Motor neuron (in vitro differentiated cells): Measurements from ENCODE around the gene TPD52L2. TPM values are rescaled to one million over a fixed set of nuclear protein-coding genes. Genes with fewer than 3 reads are reported as not detected.
"Not testable (repeated sequence)": the region's sequence is repeated elsewhere in the genome, so short reads cannot be mapped to it uniquely, and the experiment has no call there.

Source experiments
- ATAC-seq, 8 experiments: fragments of 200-7000 bp; cut with Tn5 transposase; replicated peaks in 6 of 8; 2 replicates each; pipeline ENCODE4 v1.8.0; 2021; ENCODE audit warnings: mild to moderate bottlenecking in 8 of 8, moderate library complexity in 8 of 8
- H3K27ac ChIP-seq, 2 donors: fragments of 250-450 bp; sonication (Bioruptor Pico); 2 replicates each; pipeline ENCODE4 v1.9.0; 2021; ENCODE audit warnings: antibody characterized with exemption in 2 of 2, mild to moderate bottlenecking in 2 of 2, moderate library complexity in 1 of 2
- H3K4me1 ChIP-seq, 2 donors: fragments of 250-450 bp; sonication (Bioruptor Pico); replicated peaks in 1 of 2; 2 replicates each; pipeline ENCODE4 v1.6.1; 2021; ENCODE audit warnings: antibody characterized with exemption in 2 of 2, mild to moderate bottlenecking in 2 of 2, moderate library complexity in 1 of 2
- H3K4me3 ChIP-seq, 5 donors: fragments of 250-450 bp; sonication (Bioruptor Pico); 2 replicates each; pipeline ENCODE4 v1.9.0; 2021; ENCODE audit warnings: antibody characterized with exemption in 5 of 5, mild to moderate bottlenecking in 5 of 5, moderate library complexity in 4 of 5
- WGBS, 10 experiments: fragments of 450-650 bp; shearing (Covaris generic); methylation state at CpG; one replicate each; pipeline ENCODE4 v1.0.0; 2022; 5-methylcytosine and 5-hydroxymethylcytosine counted together
- in situ Hi-C, 9 experiments: fragments of 400-800 bp; cut with MboI; loops; one replicate each; pipeline ENCODE4 v1.15.0; 2021; ENCODE audit warnings: low sequenced_read_pairs in 9 of 9, low pct_unique_long_range_greater_than_20kb in 2 of 9; ENCODE audit not compliant: unreplicated experiment in 9 of 9
- total RNA-seq, 8 experiments: library from RNA; unstranded; fragments of 300-600 nt; gene quantifications; 2 replicates each; pipeline versions ENCODE4 v1.2.3 to v1.2.4, GENCODE V29; 2022

Gene TPD52L2
- total RNA-seq, 8 experiments from 2014 or later, result 41.3 to 108 (median 70.4) TPM

DNA sequence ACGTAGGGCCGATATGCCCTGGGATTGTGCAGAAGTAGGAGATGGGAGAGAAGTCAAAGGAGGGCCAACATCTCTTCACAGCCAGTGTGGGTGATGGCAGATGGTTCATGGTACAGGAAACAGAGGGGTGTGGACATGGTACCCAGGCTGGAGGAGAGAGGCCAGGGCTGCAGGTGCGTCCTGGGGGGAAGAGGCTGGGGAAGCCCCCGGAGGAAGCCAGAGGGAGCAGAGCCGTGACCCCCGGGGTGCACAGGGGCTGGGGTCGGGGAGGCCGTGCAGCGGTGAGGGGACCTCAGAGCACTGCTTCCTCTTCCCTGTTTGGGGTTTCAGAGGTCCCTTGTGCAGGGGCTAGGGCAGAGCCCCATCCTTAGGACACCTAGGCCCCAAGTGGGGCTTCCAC lies 22.8 kb upstream of the TPD52L2 start:
- H3K4me3 ChIP-seq, result no peak overlapping the region
- no peak for ATAC-seq
- peaks cover 19% of the 10 kb centered on the region in 2 donors for H3K4me1 ChIP-seq
- in situ Hi-C loops, result no loop called here
- 80 to 100% (median 100%) methylated on average over 1 to 2 of the region's 9 CpGs; no CpG with 5 or more reads in 7 of the 10 experiments for WGBS, 10 experiments
- no peak overlapping the region for H3K27ac ChIP-seq

DNA sequence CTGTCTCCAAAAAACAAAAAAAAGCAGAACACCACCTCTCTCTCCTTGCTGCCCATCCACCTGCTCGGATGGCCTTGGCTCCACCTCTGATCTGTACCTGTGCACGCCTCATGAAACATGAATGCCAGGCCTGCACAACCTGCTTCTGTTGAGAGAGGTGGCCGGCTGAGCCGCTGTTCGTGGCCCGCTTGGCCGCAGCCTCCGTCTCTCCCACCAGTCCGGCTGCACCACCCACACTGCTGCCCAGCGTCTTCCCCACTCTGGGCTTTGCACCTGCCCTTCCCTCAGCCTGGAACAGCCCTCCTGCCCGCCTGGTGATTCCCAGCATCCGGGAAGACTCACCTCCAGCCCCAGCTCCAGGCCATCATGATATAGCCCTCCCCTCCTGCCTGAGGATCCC lies 21.8 kb upstream of the TPD52L2 start:
- no peak overlapping the region for H3K27ac ChIP-seq
- H3K4me3 ChIP-seq, result no peak overlapping the region
- ATAC-seq, result no peak
- in situ Hi-C loops, result no loop called here
- H3K4me1 ChIP-seq, result peaks cover 24 to 29% of the 10 kb centered on the region in 2 donors
- WGBS, 10 experiments, result no CpG with 5 or more reads among the region's 12 CpGs

DNA sequence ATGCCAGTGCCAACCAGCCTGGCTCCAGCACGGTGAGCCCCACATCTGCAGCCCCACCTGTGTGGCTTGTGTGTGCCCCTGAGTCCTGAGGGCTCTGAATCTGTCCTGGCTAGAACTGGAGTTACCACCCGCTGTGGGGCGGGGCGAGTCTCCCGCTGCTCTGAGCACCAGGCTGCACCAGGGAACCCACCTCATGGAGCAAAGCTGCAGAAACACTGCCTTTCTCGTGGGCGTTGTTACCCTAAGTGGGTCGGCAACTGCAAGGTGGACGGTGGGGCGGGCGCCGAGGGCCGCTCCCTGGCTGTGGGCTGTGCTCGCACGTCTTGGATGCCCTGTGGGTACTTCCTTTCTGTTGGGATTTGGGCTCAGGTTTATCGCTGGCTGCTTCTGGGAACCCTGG lies 21.3 kb upstream of the TPD52L2 start:
- WGBS, 10 experiments, result 70% methylated on average over 5 of the region's 16 CpGs; no CpG with 5 or more reads in 9 of the 10 experiments
- no peak for ATAC-seq
- H3K4me1 ChIP-seq, result peaks cover 24 to 34% of the 10 kb centered on the region in 2 donors
- H3K4me3 ChIP-seq, result no peak overlapping the region
- in situ Hi-C loops, result no loop called here
- no peak overlapping the region for H3K27ac ChIP-seq

DNA sequence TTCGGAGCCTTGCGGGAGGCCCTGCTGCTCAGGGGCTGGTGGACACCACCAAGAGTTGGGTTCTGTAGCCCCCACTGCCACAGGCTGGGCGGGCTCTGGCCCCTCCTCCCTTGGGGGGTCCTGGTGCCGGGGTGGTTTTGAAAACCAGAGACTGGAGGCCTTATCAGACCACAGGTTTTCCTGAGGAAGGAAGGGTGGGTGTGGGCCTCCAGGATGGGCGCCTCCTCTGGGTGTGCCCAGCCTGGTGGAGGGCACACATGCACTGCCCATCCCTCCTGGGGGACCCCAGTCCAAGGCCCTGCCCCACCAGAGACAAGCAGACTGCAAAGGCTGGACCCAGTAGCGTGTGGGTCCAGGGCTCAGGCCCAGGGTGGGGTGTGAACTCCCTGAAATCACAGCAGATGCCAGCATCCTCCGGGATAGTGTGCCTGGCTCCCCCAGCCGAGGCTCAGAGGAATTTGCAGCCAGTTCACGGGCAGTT lies 20.5 kb upstream of the TPD52L2 start:
- no peak for ATAC-seq
- in situ Hi-C loops, result no loop called here
- peaks cover 24 to 34% of the 10 kb centered on the region in 2 donors for H3K4me1 ChIP-seq
- 0 to 100% (median 70%) methylated on average over 1 to 3 of the region's 9 CpGs; no CpG with 5 or more reads in 6 of the 10 experiments for WGBS, 10 experiments
- no peak overlapping the region for H3K27ac ChIP-seq
- no peak overlapping the region for H3K4me3 ChIP-seq

DNA sequence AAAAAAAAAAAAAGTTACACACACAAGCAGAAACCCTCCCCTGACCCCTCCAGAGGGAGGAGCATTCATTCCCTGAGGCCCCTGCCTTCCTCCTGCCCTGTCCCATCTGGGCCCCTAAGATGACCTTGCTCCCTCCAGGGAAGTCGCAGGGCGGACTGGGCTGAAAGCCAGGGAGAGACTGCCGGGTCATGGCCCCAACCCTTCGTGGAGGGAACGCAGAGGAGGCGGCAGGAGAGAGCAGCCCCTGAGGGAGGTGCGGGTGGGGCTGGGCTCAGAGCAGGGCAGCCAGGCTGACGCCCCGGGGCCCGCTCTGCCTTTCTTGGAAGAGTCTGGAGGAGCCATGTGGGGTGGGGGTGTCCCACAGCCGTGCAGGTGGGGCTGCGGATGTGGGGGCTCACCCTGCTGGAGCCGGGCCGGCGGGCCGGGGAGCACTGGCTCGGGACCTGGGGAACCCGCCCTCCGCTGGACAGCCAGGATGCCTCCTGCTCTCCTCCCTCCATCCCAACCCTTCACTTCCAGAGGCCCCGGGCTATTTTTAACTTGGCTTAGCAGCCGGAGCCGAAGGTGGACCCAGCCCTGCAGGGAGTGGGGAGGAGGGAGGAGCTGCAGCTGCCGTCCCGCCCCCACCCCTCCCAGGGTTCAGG lies 18.8 kb upstream of the TPD52L2 start:
- in situ Hi-C loops, result no loop called here
- peak overlapping the region; percentile 47 to 85 for H3K27ac ChIP-seq
- 5 to 7% methylated on average over 3 to 4 of the region's 24 CpGs; no CpG with 5 or more reads in 8 of the 10 experiments for WGBS, 10 experiments
- peaks cover 24 to 34% of the 10 kb centered on the region in 2 donors for H3K4me1 ChIP-seq
- peak; percentile 86 to 94 (median 91) for ATAC-seq
- peak overlapping the region in 3 of 5 donors; percentile 1 to 26 (median 19) for H3K4me3 ChIP-seq

DNA sequence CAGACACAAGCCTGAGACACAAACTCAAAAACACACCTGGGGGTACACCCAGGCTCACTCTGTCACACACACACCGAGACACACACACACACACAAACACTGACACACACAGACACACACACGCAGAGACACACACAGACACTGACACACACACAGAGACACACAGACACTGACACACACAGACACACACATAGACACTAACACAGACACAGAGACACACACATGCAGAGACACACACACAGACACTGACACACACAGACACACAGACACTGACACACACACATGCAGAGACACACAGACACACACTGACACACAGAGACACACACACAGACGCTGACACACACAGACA lies 18.2 kb upstream of the TPD52L2 start:
- WGBS, 10 experiments, result 0% methylated on average over 1 of the region's 3 CpGs; no CpG with 5 or more reads in 9 of the 10 experiments
- Histone ChIP-seq H3K4me1 (peaks cover 24 to 34% of the 10 kb centered on the region in 2 donors), H3K4me3 (no peak overlapping the region), H3K27ac (peak overlapping the region; percentile 47 to 85)
- ATAC-seq, result peak in 1 of 8 experiments; percentile 1
- in situ Hi-C loops, result no loop called here

DNA sequence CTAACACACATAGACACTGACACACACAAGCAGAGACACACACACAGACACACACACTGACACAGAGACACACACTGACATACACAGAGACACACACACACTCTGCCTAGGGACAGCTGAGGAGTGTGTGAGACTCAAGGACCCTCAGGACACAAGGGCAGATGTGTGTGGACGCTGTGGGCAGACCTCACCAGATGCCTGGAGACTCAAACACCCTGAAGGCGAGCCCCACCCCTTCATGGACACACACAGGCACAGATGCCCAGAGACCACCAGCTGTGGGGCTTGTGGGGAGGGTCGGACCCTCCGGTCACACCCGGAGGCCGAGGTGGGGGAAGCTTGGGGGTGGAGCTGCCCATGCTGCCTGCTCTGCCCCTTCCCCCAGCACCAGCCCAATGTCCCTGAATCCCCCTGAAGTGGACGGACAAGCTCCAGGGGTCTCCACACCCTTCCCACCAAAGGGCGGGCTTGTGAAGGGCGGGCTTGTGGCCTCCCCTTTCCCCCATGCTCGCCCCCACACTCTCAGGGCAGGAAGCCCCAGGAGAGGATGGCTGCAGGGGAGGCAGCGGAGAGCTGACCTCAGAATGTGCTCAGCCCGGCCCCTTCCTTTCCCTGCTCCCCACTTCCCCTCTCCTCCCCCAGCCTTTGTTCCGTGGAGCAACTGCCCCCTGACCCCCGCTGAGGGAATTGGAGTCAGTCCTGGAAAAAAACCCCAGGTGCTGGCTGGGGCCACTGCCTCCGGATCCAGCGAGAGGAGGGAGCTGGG lies 17.6 kb upstream of the TPD52L2 start:
- in situ Hi-C loops, result no loop called here
- WGBS, 10 experiments, result no CpG with 5 or more reads among the region's 16 CpGs
- ATAC-seq, result peak in 7 of 8 experiments; percentile 1 to 25 (median 20)
- Histone ChIP-seq H3K27ac (peak overlapping the region; percentile 52 to 85), H3K4me3 (no peak overlapping the region), H3K4me1 (peaks cover 24 to 34% of the 10 kb centered on the region in 2 donors)

DNA sequence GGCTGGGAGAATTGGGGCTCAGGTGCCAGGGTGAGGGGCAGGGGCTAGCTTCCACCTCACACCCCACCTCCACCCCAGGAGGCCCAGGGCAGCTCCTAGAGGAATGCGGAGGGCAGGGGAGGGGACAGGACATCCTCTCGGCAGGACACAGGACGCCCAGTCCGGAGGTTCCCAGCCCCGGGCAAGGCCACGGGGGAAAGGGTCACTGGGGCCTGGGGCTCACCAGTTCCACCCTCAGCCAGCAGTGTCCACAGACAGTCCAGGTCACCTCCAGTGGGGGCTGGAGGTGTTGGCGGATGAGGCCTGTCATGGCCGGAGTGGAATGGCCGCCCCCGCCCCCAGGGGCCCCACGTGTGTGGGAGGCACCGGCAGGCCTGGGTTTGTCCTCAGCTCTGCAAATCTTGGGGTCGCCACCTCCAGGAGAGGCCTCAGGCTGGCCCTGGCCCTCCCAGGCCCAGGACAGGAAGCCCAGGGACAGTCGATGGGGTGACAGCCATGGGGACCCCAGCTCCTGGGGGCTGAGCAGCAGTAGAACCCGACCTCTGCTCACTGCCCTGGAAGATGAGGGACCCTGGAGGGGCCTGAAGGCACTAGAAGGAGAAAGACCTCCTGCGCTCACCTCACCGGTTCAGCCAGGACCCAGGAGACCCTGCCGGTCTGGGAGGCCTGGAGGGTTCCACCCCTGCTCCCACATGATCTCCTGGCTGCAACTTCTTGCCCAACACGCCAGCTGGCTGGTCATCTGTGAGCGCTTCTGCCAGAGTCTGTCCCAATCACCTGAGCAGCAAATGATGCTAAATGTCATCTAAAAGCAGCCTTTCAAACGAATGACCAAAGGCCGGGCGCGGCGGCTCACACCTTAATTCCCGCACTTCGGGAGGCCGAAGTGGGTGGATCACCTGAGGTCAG lies 16.8 kb upstream of the TPD52L2 start:
- no peak for ATAC-seq
- in situ Hi-C loops, result no loop called here
- Histone ChIP-seq H3K27ac (peak overlapping the region; percentile 52 to 85), H3K4me1 (peaks cover 24 to 34% of the 10 kb centered on the region in 2 donors), H3K4me3 (no peak overlapping the region)
- WGBS, 10 experiments, result 53 to 94% (median 90%) methylated on average over 2 to 12 of the region's 28 CpGs; no CpG with 5 or more reads in 7 of the 10 experiments

DNA sequence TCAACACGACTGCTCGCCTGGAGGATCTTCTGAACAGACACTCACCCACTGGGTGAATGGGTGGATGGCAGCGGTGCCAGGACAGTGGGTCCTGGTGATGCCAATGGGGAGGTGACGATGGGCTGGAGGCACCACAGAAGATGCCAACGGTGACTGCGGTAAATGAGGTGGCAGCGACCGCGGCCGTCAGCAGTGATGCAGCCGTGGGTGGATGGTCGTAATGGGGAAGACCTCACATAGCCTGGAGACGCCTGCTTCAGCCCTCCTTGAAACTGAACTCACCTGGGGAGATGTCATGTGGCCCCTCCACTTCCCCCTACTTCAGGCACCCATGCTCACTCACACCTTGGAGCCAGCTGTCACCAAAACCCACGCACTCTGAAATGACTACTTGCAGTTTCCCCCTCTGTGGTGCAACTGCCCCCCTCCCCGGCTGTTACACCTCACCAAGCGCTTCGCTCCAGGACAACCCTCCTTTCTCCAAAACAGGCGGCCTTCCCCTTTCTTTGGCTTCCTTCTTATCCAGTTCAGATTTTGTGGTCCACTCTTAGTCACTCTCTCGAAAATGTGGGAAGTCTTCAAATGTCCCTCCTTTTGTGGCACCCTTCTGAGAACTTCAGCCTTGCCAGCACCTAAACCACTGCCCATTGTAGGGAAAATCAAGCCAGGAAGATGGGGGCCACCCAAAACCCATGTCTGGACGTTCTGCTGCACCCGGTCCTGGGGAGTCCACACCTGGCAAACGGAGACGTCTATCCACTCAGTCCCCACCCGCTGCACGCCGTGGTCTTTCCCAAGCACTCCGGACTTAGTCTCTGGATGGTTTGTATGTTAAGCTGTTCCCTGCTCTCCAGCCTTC lies 14.2 kb upstream of the TPD52L2 start:
- WGBS, 10 experiments, result 61 to 100% (median 89%) methylated on average over 2 to 5 of the region's 27 CpGs; no CpG with 5 or more reads in 5 of the 10 experiments
- Histone ChIP-seq H3K27ac (no peak overlapping the region), H3K4me1 (peaks cover 43 to 50% of the 10 kb centered on the region in 2 donors), H3K4me3 (no peak overlapping the region)
- in situ Hi-C loops, result loop anchor here in 2 of 9 experiments (25.0 kb wide), 2 partner anchors 89 to 314 kb away; partner anchors contain the start of genes PTK6 (in 1 of the 2) and SRMS (in 1 of the 2)
- ATAC-seq, result no peak

DNA sequence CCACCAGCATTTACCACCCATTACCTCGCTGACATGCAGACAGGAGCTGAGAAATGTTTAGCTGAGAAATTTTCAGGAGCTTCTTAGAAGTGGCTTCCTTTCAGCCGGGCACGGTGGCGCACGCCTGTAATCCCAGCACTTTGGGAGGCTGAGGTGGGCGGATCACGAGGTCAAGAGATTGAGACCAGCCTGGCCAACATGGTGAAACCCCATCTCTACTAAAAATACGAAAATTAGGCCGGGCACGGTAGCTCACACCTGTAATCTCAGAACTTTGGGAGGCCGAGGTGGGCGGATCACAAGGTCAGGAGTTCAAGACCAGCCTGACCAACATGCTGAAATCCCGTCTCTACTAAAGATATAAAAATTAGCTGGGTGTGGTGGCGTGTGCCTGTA lies 13.5 kb upstream of the TPD52L2 start:
- peaks cover 40 to 48% of the 10 kb centered on the region in 2 donors for H3K4me1 ChIP-seq
- 76 to 100% (median 98%) methylated on average over 1 to 8 of the region's 14 CpGs; no CpG with 5 or more reads in 4 of the 10 experiments for WGBS, 10 experiments

DNA sequence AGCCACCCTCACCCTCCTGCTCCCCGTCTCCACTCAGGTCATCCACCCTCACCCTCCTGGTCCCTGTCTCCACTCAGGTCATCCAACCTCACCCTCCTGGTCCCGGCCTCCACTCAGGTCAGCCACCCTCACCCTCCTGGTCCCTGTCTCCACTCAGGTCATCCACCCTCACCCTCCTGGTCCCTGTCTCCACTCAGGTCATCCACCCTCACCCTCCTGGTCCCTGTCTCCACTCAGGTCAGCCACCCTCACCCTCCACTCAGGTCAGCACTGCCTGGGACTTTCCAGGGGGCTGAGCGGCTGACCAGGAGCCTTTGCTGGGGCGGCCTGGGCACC lies 11.4 kb upstream of the TPD52L2 start:
- H3K27ac ChIP-seq, H3K4me3 ChIP-seq, ATAC-seq: not testable (repeated sequence)
- H3K4me1 ChIP-seq, result peaks cover 38 to 43% of the 10 kb centered on the region in 2 donors
- WGBS, 10 experiments, result 80 to 100% (median 90%) methylated on average over 1 to 2 of the region's 4 CpGs; no CpG with 5 or more reads in 7 of the 10 experiments
- in situ Hi-C loops, result loop anchor here in 2 of 9 experiments (25.0 kb wide), 2 partner anchors 91 to 316 kb away; partner anchors contain the start of genes PTK6 (in 1 of the 2) and SRMS (in 1 of the 2)

More for the DNA sequence above, 13.5 kb upstream of the TPD52L2 start:
- in situ Hi-C loops, result loop anchor here in 2 of 9 experiments (25.0 kb wide), 2 partner anchors 89 to 314 kb away; partner anchors contain the start of genes PTK6 (in 1 of the 2) and SRMS (in 1 of the 2)
- H3K4me3 ChIP-seq, ATAC-seq, H3K27ac ChIP-seq: not testable (repeated sequence)
